ENCODE data around the gene CYBRD1.
A peak's percentile ranks its signal among the peaks of the same experiment; 100 is the strongest.
"Not testable (repeated sequence)": the region's sequence is repeated elsewhere in the genome, so short reads cannot be mapped to it uniquely, and the experiment has no call there.

CYBRD1 gene

DNA sequence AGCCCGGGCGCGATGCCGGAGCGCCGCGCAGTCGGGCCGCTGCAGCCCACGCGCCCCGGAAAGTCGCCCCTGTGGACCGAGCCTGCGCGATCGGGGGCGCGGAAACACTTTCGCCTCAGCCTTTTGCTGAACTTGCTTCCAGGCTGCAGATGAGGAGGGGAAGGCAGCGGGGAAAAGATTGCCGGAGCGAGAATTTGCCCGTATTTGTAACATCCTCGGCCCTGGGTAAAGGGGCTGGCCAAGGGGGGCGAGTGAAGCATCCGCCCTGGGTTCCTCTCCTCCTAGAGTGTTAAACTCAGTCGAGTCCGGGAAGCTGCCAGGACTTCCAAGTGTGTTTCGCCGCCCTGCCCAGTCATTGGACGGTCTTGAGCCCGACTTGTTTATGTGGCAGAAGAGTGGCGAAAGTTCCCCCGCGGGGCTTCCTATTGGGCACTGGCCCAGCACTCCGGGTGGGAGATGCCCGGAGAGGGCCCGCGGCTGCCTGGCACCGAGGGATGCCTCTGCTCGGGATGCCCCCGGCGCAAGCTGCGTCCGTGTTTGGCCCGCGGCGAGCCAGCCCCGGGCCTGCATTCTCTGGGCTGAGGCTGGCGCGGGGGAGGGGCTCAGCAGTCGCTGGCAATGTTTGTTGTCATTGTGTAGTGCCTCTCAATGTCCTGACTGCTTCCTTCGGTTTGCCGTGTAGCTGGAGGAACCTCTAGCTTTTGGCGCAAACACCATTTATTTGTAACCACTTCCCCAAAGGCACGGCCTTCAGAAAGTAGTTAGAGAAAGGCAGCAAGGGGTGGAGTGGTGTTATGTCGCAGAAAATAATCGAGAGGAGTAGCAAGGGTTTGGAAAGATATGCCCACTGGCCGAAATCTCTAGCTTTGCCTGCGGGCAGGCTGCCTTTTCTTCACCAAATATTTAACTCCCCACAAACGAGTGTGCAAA lies 1.1 kb downstream of the CYBRD1 start:
- TF ChIP-seq, protein P1, sequence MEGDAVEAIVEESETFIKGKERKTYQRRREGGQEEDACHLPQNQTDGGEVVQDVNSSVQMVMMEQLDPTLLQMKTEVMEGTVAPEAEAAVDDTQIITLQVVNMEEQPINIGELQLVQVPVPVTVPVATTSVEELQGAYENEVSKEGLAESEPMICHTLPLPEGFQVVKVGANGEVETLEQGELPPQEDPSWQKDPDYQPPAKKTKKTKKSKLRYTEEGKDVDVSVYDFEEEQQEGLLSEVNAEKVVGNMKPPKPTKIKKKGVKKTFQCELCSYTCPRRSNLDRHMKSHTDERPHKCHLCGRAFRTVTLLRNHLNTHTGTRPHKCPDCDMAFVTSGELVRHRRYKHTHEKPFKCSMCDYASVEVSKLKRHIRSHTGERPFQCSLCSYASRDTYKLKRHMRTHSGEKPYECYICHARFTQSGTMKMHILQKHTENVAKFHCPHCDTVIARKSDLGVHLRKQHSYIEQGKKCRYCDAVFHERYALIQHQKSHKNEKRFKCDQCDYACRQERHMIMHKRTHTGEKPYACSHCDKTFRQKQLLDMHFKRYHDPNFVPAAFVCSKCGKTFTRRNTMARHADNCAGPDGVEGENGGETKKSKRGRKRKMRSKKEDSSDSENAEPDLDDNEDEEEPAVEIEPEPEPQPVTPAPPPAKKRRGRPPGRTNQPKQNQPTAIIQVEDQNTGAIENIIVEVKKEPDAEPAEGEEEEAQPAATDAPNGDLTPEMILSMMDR (IDR thresholded peaks at IDR 0.05; ENCODE audit: insufficient read depth, low read depth, low read length, missing control alignments) = no peak
- peak overlapping the region; percentile 70 for H3K4me3 ChIP-seq (ENCODE audit: low read length)
- peak; percentile 64 for DNase-seq (ENCODE audit: low read depth)

DNA sequence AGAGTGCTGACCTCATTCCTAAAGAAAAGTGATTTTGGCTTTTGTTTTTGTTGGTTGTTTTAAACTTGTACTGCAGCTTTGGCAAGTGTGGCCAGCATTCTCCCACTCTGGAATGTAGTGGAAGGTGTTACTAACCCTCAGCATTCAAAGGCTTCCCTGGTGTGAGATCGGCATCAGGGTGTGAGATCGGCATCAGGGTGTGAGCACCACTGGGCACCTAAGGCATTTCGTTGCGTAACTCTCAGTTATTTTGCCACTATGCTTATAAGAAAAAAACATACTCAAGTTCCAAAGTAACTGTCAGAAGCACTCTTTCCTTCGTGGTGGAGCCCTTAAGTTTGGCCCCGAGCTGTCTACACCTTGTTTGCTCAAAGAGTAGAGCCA lies 1.7 kb downstream of the CYBRD1 start:
- DNase-seq (ENCODE audit: low read depth) = peak; percentile 88

DNA sequence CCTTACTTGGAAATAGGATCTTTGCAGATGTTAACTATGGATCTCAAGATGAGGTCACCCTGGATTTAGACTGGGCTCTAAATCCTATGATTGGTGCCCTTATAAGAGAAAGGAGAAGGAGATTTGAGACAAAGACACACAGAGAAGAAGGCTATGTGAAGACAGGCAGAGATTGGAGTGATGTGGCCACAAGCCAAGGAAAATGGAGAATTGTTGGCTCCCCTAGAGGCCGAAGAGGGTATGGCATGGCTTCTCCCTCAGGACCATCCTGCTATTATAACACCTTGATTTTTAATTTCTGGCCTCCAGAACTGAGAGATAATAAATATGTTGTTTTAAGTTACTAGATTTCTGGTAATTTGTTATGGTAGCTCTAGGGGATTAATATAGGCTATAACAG lies 7.6 kb downstream of the CYBRD1 start:
- DNase-seq (ENCODE audit: low read depth) = no peak
- TF ChIP-seq, protein P1 (IDR thresholded peaks at IDR 0.05; ENCODE audit: insufficient read depth, low read depth, low read length, missing control alignments) = peak; percentile 51
- no peak overlapping the region for H3K4me3 ChIP-seq (ENCODE audit: low read length)

More for the DNA sequence above, 1.7 kb downstream of the CYBRD1 start:
- TF ChIP-seq, protein P1 (IDR thresholded peaks at IDR 0.05; ENCODE audit: insufficient read depth, low read depth, low read length, missing control alignments) = no peak
- peak overlapping the region; percentile 70 for H3K4me3 ChIP-seq (ENCODE audit: low read length)

DNA sequence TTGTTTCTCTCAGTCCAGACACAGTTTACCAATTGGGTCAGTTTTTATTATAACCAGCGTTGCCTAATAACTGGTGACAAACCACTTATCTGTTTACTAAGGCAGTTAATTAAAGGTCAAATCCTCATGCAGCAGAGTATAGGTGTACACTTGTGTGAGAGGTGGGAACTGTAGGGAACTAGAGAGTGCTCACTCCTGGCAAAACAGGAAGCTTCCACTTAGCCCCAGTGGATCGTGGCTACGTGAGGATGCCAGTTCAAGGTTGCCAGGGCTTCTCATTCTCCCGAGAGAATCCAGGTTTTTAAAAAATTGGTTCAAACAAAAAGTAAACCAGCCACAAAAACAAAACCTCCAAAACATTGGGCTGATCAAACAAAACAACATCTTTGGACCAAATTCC lies 8.1 kb downstream of the CYBRD1 start:
- DNase-seq (ENCODE audit: low read depth) = no peak
- TF ChIP-seq, protein P1 (IDR thresholded peaks at IDR 0.05; ENCODE audit: insufficient read depth, low read depth, low read length, missing control alignments) = no peak
- H3K4me3 ChIP-seq (ENCODE audit: low read length) = no peak overlapping the region

DNA sequence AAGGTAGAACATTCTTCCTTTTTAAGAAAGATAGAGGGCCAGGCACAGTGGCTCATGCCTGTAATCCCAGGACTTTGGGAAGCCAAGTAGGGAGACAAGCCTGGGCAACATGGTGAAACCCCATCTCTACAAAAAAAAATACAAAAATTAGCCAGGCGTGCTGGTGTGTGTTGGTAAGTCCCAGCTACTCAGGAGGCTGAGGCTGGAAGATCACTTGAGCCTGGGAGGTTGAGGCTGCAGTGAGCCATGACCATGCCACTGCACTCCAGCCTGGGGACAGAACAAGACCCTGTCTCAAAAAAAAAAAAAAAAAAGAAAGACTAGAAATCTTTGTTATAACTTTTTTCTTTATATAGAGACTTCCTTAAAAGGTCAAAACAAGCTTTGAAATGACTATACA lies 8.6 kb downstream of the CYBRD1 start:
- H3K4me3 ChIP-seq (ENCODE audit: low read length) = not testable (repeated sequence)

DNA sequence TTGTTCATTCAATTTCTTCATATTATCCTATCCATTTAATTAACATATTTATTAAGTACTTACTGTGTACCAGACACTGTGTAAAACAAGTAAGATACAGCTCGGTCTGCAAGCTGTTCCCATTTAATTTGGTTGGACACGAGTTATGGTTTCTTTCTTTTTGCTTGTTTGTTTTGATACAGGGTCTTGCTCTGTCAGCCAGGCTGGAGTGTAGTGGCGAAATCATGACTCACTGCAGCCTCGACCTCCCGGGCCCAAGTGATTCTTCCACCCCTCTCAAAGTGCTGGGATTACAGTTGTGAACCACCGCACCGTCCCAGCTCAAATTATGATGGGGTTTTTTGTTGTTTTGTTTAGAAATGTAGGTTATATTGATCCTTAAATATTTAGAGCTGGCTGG lies 9.0 kb downstream of the CYBRD1 start:
- TF ChIP-seq, protein P1 (IDR thresholded peaks at IDR 0.05; ENCODE audit: insufficient read depth, low read depth, low read length, missing control alignments) = no peak
- H3K4me3 ChIP-seq (ENCODE audit: low read length) = no peak overlapping the region
- peak; percentile 22 for DNase-seq (ENCODE audit: low read depth)

More for the DNA sequence above, 8.6 kb downstream of the CYBRD1 start:
- not testable (repeated sequence) for DNase-seq (ENCODE audit: low read depth)

DNA sequence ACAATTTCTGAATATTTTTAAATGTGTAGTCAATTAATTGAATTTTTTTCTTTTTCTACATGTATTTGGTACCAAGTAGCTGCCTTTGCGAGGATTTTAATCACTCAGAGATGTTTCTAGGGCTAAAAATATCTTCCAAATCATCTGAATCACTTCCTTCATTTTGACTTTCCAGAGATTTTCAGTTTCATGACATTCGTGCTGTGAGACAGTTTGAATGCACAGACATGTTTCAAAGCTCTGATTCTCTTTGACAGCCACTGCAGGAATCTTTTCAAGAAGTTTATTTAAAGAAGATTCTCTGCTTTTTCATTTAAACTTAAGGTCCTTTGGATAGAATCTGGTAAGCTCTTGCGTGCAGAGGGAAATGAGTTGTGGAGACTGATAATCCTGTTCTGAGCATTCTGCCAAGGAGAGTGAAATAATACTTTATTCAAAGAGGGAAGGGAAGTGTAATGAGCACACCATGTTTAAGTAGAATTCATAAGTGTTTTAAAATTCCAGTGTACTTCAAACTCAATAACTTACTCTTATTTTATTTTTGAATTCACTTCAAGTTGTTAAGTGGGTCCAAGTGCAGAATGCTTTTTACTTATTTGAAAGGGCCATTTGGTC lies 9.7 kb downstream of the CYBRD1 start:
- TF ChIP-seq, protein P1 (IDR thresholded peaks at IDR 0.05; ENCODE audit: insufficient read depth, low read depth, low read length, missing control alignments) = no peak
- DNase-seq (ENCODE audit: low read depth) = no peak

More for the DNA sequence above, 9.7 kb downstream of the CYBRD1 start:
- H3K4me3 ChIP-seq (ENCODE audit: low read length) = no peak overlapping the region

Measured in epithelial cell of esophagus (primary cell).